PFSK-1 (cell line): ENCODE data around the gene DDX54.

Experiments used
- POLR2AphosphoS5 ChIP-seq: IDR thresholded peaks from 2 replicates; pipeline ENCODE4 v1.6.1; 2012; ENCODE audit warnings: low read depth, mild to moderate bottlenecking, control low read depth, low read length, moderate library complexity
- SIN3A ChIP-seq: IDR thresholded peaks from 2 replicates; pipeline ENCODE4 v1.6.1; 2012; ENCODE audit warnings: mild to moderate bottlenecking, low read length, moderate library complexity, borderline replicate concordance; ENCODE audit not compliant: insufficient read depth
- TF ChIP-seq, protein P1 (sequence below), 2 experiments: IDR thresholded peaks; 2 replicates each; pipeline versions ENCODE4 v1.6.1 to v1.8.0; 2011 to 2012; ENCODE audit warnings: low read depth in 2 of 2, low read length in 2 of 2, control low read depth in 1 of 2, inconsistent platforms in 1 of 2, mild to moderate bottlenecking in 1 of 2, moderate library complexity in 1 of 2; ENCODE audit not compliant: insufficient read depth in 1 of 2

DNA sequence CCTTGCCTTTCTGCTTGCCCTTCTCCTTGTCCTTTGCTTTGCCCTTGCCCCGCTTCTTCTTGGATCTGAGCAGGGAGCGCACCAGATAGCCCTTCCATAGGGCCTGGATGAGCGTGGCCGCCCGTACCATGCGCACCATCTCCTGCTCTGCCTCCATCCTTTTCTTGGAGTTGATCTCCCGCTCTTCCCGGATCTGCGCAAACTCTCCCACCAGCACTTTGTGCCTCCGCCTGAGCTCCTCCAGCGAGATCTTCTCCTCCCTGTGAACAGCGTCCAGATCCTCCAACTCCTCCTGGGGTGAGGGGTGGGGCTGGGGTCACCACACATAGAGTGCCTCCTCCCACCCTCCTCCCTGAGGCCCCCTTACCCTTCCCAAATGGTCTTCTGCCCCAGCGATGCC is 10.3 kb upstream of the DDX54 start:
- TF ChIP-seq, protein P1, sequence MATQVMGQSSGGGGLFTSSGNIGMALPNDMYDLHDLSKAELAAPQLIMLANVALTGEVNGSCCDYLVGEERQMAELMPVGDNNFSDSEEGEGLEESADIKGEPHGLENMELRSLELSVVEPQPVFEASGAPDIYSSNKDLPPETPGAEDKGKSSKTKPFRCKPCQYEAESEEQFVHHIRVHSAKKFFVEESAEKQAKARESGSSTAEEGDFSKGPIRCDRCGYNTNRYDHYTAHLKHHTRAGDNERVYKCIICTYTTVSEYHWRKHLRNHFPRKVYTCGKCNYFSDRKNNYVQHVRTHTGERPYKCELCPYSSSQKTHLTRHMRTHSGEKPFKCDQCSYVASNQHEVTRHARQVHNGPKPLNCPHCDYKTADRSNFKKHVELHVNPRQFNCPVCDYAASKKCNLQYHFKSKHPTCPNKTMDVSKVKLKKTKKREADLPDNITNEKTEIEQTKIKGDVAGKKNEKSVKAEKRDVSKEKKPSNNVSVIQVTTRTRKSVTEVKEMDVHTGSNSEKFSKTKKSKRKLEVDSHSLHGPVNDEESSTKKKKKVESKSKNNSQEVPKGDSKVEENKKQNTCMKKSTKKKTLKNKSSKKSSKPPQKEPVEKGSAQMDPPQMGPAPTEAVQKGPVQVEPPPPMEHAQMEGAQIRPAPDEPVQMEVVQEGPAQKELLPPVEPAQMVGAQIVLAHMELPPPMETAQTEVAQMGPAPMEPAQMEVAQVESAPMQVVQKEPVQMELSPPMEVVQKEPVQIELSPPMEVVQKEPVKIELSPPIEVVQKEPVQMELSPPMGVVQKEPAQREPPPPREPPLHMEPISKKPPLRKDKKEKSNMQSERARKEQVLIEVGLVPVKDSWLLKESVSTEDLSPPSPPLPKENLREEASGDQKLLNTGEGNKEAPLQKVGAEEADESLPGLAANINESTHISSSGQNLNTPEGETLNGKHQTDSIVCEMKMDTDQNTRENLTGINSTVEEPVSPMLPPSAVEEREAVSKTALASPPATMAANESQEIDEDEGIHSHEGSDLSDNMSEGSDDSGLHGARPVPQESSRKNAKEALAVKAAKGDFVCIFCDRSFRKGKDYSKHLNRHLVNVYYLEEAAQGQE (IDR thresholded peaks at IDR 0.05; ENCODE audit: insufficient read depth in 1 of 2, low read depth in 2 of 2, low read length in 2 of 2), result no peak
- no peak for TF ChIP-seq POLR2AphosphoS5
- no peak for TF ChIP-seq SIN3A
